GM19324 (cell line): ENCODE results near the gene PRB4.
"Not testable (repeated sequence)": the region's sequence is repeated elsewhere in the genome, so short reads cannot be mapped to it uniquely, and the experiment has no call there.

Source experiments
- ATAC-seq: cut with Tn5 transposase; IDR thresholded peaks from one replicate; pipeline ENCODE4 v1.9.1; 2021; ENCODE audit warnings: mild to moderate bottlenecking, moderate library complexity; ENCODE audit not compliant: unreplicated experiment, low FRiP score

The PRB4 gene

DNA sequence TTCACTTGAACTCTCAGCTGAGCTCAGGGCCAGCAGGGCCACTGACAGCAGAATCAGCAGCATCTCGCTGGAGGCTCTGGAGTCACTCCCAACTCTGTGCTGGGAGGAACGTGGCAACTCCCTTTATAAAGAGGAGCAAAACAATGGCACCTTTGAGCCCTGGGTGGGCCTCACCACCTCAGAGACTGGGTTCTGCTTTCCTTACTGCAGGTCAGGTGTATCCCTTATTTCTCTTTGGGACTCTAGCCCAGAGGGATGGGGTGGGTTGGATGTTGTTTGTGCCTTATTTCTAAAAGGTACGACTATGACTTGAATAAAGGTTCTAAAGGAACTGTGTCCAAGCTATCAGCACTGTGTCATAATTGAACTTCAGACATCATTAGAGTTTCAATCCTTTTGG, at the start of gene PRB4:
Gene PRB4 (minus strand): TSS at position 101 of the 400 bp plus-strand sequence. CDS start 38 bp downstream, at position 63.
- no peak for ATAC-seq

- ATAC-seq, result not testable (repeated sequence)
Measured at GRCh38 chr12:11351736-11352135, 41.5 kb upstream of the PRB4 start.

DNA sequence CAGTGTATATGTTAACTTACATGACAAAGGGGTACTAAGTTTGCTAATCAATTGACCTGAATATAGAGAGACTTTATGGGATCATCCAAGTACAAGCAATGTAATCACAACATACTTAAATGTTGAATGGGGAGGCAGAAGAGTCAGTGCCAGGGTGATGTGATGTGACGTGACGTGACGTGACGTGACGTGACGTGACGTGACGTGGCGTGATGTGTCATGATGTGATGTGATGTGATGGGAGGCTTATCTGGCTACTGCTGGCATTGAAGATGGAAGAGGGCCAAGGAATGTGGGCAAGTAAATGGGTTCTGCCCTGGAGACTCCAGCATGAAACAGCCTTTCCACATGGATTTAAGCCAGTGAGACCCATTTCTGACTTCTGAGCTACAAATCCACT, 38.2 kb upstream of the PRB4 start:
- ATAC-seq, result no peak

DNA sequence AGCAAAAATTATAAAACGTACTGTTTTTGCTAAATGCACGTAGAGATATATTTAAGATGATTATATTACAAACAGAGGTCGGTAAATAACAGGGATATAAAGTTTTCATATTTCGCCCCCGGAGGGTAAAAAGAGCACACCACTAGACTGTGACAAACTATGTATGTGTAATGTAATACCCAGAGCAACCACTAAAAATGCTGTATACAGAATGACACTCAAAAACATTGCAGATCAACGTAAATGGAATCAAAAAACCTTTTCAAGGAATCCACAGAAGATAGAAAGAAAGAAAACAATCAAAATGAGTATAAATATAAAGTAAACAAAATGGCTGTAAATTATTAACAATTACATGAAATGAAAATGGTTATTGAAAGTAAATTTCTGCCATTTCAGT, 37.6 kb upstream of the PRB4 start:
- ATAC-seq, result no peak

DNA sequence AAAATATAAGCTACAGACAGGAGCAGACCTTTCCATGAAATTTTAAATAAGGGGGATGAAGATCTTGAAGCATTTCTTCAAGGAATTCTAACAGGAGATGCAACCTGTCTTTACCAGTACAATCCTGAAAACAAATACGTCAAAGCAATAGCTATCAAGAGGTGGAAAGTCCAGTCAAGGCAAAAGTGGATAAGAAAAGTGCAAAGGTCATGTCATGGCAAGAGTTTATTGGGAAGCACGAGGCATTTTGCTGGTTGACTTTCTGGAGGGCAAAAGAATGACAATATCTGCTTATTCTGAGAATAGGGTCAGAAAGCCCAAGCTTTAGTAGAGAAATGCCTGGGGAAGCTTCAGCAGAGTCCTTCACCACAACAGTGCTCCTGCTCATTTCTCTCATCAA, 34.3 kb upstream of the PRB4 start:
- ATAC-seq, result no peak

DNA sequence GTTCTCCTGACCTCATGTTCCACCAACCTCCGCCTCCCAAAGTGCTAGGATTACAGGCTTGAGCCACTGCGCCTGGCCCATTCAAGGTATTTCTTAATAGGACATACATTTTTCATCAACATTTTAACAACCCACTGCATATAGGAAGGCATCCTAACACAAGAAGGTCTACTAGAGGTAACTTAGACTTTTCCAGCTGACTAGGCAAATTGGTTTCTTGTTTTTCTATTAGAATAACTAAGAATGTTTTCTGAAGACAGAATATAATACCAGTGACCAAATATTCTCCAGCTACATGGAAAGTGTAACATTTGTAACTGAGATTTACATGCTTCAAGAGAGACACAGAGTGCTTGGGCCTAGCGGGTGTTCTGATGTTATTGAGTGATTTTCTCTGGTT, 14.2 kb upstream of the PRB4 start:
- no peak for ATAC-seq

DNA sequence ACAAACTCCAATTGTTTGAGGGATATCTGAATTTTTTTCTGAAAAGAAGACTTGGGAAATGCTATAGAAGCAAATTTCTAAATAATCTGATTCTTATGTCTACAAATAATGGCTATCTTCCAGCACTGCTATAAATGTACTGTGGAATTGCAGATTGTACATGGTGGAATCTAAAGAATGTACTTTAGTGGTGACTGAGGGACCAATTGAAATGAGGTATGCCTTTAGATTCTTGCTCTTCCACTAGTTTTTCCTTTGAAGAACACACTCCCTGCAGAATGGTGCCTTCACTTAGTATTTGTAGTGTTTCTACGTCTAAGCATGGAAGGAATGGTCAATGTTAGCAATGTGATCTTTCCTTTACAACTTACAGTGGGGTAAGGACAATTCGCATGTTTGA, 11.7 kb upstream of the PRB4 start:
- no peak for ATAC-seq

GRCh38 chr12:11307143-11307542, 3.1 kb downstream of the PRB4 start:
- no peak for ATAC-seq

- no peak for ATAC-seq
Measured at GRCh38 chr12:11273449-11273848, 36.8 kb downstream of the PRB4 start.

- no peak for ATAC-seq
Measured at GRCh38 chr12:11269607-11270006, 40.6 kb downstream of the PRB4 start, which contains the start of gene PRB3. TSS of gene PRB3 (minus strand) at chr12:11269707. CDS start at chr12:11269669, 38 bp downstream.

DNA sequence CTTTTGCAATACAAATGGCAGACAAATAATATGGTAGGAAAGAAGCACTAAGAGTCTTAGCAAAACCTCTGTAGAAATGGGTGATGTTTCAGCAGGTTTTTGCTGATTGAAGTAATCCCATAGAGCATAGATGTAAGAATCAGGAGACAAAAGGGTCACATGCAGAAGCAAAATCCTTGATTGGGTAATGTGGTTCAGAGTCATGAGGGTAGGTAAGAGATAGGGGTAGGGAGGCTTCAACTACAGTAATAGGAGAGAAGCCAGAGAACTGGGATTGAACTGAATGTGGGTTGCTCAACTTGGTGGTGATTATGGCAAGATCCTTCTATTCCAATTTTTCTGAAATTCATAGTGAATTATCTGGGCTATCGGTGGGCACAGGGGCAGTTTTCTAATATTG, 45.7 kb downstream of the PRB4 start:
- ATAC-seq, result no peak
